ENCODE results near the gene METTL2B. TPM values are rescaled to one million over a fixed set of nuclear protein-coding genes. Genes with fewer than 3 reads are reported as not detected.

METTL2B gene
- total and polyA plus RNA-seq, 2 of the 13 experiments (the other 11 are each of a cell fraction or from before 2014, with no cell fraction given): 15.5 to 33.1 TPM

DNA sequence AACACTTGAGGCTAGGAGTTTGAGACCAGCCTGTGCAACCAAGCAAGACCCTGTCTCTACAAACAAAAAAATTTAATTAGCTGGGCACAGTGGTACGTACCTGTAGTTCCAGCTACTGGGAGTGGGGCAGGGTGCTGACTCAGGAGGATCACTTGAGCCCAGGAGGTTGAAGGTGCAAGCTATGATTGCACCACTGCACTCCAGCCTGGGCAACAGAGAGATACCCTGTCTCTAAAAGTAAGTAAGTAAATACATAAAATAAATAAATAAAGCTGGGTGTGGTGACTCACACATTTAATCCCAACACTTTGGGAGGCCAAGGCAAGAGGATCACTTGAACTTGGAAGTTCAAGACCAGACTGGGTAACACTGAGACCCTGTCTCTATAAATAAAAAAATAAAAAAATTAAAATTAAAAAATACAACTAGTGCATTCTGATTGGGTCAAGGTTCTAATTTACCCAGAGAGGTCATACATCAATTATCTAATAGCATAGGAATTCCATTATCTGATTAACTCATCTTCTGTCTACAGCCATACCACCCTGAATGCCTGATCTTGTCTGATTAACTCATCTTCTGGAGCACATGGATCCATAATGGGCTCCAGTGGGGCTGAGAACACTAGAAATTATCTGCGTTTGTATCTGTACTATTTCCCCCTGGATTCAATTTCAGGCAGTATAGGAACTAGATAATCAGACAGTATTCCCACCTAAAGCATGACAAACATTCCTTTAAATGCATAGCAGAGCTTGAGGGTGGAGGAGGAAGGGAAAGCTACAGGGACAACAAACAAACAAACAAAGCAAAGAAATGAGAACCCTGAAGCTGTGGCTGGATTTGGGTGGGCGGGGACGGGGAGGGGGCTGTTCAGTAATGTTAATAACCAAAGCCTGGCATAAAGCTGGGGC lies 41.9 kb upstream of the METTL2B start (continued):
- TF ChIP-seq, protein P1, sequence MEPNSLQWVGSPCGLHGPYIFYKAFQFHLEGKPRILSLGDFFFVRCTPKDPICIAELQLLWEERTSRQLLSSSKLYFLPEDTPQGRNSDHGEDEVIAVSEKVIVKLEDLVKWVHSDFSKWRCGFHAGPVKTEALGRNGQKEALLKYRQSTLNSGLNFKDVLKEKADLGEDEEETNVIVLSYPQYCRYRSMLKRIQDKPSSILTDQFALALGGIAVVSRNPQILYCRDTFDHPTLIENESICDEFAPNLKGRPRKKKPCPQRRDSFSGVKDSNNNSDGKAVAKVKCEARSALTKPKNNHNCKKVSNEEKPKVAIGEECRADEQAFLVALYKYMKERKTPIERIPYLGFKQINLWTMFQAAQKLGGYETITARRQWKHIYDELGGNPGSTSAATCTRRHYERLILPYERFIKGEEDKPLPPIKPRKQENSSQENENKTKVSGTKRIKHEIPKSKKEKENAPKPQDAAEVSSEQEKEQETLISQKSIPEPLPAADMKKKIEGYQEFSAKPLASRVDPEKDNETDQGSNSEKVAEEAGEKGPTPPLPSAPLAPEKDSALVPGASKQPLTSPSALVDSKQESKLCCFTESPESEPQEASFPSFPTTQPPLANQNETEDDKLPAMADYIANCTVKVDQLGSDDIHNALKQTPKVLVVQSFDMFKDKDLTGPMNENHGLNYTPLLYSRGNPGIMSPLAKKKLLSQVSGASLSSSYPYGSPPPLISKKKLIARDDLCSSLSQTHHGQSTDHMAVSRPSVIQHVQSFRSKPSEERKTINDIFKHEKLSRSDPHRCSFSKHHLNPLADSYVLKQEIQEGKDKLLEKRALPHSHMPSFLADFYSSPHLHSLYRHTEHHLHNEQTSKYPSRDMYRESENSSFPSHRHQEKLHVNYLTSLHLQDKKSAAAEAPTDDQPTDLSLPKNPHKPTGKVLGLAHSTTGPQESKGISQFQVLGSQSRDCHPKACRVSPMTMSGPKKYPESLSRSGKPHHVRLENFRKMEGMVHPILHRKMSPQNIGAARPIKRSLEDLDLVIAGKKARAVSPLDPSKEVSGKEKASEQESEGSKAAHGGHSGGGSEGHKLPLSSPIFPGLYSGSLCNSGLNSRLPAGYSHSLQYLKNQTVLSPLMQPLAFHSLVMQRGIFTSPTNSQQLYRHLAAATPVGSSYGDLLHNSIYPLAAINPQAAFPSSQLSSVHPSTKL (CRISPR knock-in tag; IDR thresholded peaks at IDR 0.05): peak; percentile 53
- TF ChIP-seq ZMYM4 (CRISPR knock-in tag; IDR thresholded peaks at IDR 0.05) (no peak), EP300 (IDR thresholded peaks at IDR 0.05; ENCODE audit: low read depth in 2 of 2, low read length in 2 of 2) (0 out of 4 replicates have a peak, but pooled peaks of 1 of the 2 experiments have one; percentile 37), EP300 (CRISPR knock-in tag; IDR thresholded peaks at IDR 0.05; ENCODE audit: borderline replicate concordance) (no peak), ZNF652 (CRISPR knock-in tag; IDR thresholded peaks at IDR 0.05; ENCODE audit: borderline replicate concordance, low read depth) (no peak), SAP130 (CRISPR knock-in tag; IDR thresholded peaks at IDR 0.05; ENCODE audit: low read depth) (peak; percentile 43; the same call in 1 of the 2 replicates), MIXL1 (CRISPR knock-in tag; IDR thresholded peaks at IDR 0.05) (no peak), RARA (CRISPR knock-in tag; IDR thresholded peaks at IDR 0.05) (peak; percentile 47), MIER3 (CRISPR knock-in tag; IDR thresholded peaks at IDR 0.05; ENCODE audit: borderline replicate concordance) (no peak), CC2D1A (CRISPR knock-in tag; IDR thresholded peaks at IDR 0.05) (no peak)
- TF ChIP-seq, protein P2, sequence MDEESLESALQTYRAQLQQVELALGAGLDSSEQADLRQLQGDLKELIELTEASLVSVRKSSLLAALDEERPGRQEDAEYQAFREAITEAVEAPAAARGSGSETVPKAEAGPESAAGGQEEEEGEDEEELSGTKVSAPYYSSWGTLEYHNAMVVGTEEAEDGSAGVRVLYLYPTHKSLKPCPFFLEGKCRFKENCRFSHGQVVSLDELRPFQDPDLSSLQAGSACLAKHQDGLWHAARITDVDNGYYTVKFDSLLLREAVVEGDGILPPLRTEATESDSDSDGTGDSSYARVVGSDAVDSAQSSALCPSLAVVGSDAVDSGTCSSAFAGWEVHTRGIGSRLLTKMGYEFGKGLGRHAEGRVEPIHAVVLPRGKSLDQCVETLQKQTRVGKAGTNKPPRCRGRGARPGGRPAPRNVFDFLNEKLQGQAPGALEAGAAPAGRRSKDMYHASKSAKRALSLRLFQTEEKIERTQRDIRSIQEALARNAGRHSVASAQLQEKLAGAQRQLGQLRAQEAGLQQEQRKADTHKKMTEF (CRISPR knock-in tag; IDR thresholded peaks at IDR 0.05): 0 out of 2 replicates have a peak, but pooled peaks have one; percentile 23
- TF ChIP-seq, protein P3, sequence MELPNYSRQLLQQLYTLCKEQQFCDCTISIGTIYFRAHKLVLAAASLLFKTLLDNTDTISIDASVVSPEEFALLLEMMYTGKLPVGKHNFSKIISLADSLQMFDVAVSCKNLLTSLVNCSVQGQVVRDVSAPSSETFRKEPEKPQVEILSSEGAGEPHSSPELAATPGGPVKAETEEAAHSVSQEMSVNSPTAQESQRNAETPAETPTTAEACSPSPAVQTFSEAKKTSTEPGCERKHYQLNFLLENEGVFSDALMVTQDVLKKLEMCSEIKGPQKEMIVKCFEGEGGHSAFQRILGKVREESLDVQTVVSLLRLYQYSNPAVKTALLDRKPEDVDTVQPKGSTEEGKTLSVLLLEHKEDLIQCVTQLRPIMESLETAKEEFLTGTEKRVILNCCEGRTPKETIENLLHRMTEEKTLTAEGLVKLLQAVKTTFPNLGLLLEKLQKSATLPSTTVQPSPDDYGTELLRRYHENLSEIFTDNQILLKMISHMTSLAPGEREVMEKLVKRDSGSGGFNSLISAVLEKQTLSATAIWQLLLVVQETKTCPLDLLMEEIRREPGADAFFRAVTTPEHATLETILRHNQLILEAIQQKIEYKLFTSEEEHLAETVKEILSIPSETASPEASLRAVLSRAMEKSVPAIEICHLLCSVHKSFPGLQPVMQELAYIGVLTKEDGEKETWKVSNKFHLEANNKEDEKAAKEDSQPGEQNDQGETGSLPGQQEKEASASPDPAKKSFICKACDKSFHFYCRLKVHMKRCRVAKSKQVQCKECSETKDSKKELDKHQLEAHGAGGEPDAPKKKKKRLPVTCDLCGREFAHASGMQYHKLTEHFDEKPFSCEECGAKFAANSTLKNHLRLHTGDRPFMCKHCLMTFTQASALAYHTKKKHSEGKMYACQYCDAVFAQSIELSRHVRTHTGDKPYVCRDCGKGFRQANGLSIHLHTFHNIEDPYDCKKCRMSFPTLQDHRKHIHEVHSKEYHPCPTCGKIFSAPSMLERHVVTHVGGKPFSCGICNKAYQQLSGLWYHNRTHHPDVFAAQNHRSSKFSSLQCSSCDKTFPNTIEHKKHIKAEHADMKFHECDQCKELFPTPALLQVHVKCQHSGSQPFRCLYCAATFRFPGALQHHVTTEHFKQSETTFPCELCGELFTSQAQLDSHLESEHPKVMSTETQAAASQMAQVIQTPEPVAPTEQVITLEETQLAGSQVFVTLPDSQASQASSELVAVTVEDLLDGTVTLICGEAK (IDR thresholded peaks at IDR 0.05): no peak
- TF ChIP-seq, protein P3 (CRISPR knock-in tag; IDR thresholded peaks at IDR 0.05): no peak
